Measurements from ENCODE around the gene RNASE3.
"Not testable (repeated sequence)": the region's sequence is repeated elsewhere in the genome, so short reads cannot be mapped to it uniquely, and the experiment has no call there.

RNASE3 gene

GRCh38 chr14:20891126-20891825 lies at the start of gene RNASE3:
Gene RNASE3, plus strand, starts transcription at chr14:20891385. Its CDS starts 302 bp downstream, at chr14:20891687.
- H3K27me3 ChIP-seq (ENCODE audit: insufficient read depth, low read length); H4K20me1 ChIP-seq (ENCODE audit: insufficient read depth, low read length); H3F3A ChIP-seq (ENCODE audit: insufficient read depth, low read length); H3K36me3 ChIP-seq (ENCODE audit: insufficient read depth, low read length); H3K4me2 ChIP-seq (ENCODE audit: low read length); H3K79me2 ChIP-seq (ENCODE audit: insufficient read depth, low read length); H3K4me1 ChIP-seq (ENCODE audit: insufficient read depth, low read length, severe bottlenecking); H3K9me2 ChIP-seq (ENCODE audit: low read depth, low read length); H2AFZ ChIP-seq (ENCODE audit: low read length); H3K4me3 ChIP-seq (ENCODE audit: low read depth, low read length, poor library complexity, severe bottlenecking); H3K9ac ChIP-seq (ENCODE audit: low read length); H3K27ac ChIP-seq (ENCODE audit: low read depth, low read length, poor library complexity, severe bottlenecking); H3K9me3 ChIP-seq (ENCODE audit: low read length): not testable (repeated sequence)

GRCh38 chr14:20846560-20846959 lies 44.6 kb upstream of the RNASE3 start:
- Histone ChIP-seq H3K4me1 (ENCODE audit: insufficient read depth, low read length, severe bottlenecking) (no peaks in the 10 kb centered on the region), H2AFZ (ENCODE audit: low read length) (no peak overlapping the region), H3K4me2 (ENCODE audit: low read length) (no peak overlapping the region), H3K27ac (ENCODE audit: low read depth, low read length, poor library complexity, severe bottlenecking) (no peak overlapping the region), H3K27me3 (ENCODE audit: insufficient read depth, low read length) (no peaks in the 10 kb centered on the region), H3K4me3 (ENCODE audit: low read depth, low read length, poor library complexity, severe bottlenecking) (no peak overlapping the region), H3K9ac (ENCODE audit: low read length) (no peak overlapping the region), H3F3A (ENCODE audit: insufficient read depth, low read length) (no peaks in the 10 kb centered on the region), H4K20me1 (ENCODE audit: insufficient read depth, low read length) (no peaks in the 10 kb centered on the region), H3K9me2 (ENCODE audit: low read depth, low read length) (no peaks in the 10 kb centered on the region), H3K79me2 (ENCODE audit: insufficient read depth, low read length) (no peaks in the 10 kb centered on the region), H3K9me3 (ENCODE audit: low read length) (no peaks in the 10 kb centered on the region), H3K36me3 (ENCODE audit: insufficient read depth, low read length) (no peaks in the 10 kb centered on the region)
- no peak for TF ChIP-seq CTCF (IDR thresholded peaks at IDR 0.05; ENCODE audit: low read length)
- no peak for TF ChIP-seq EZH2 (IDR thresholded peaks at IDR 0.05; ENCODE audit: borderline replicate concordance, low read length)

GRCh38 chr14:20848316-20848954 lies 42.8 kb upstream of the RNASE3 start:
- H3K79me2 ChIP-seq (ENCODE audit: insufficient read depth, low read length) = no peaks in the 10 kb centered on the region
- H3K9me2 ChIP-seq (ENCODE audit: low read depth, low read length) = no peaks in the 10 kb centered on the region
- H3K4me2 ChIP-seq (ENCODE audit: low read length) = no peak overlapping the region
- no peak overlapping the region for H2AFZ ChIP-seq (ENCODE audit: low read length)
- no peak overlapping the region for H3K9ac ChIP-seq (ENCODE audit: low read length)
- H3K4me3 ChIP-seq (ENCODE audit: low read depth, low read length, poor library complexity, severe bottlenecking) = no peak overlapping the region
- no peaks in the 10 kb centered on the region for H3F3A ChIP-seq (ENCODE audit: insufficient read depth, low read length)
- no peaks in the 10 kb centered on the region for H3K9me3 ChIP-seq (ENCODE audit: low read length)
- no peaks in the 10 kb centered on the region for H3K27me3 ChIP-seq (ENCODE audit: insufficient read depth, low read length)
- H3K36me3 ChIP-seq (ENCODE audit: insufficient read depth, low read length) = no peaks in the 10 kb centered on the region
- no peaks in the 10 kb centered on the region for H3K4me1 ChIP-seq (ENCODE audit: insufficient read depth, low read length, severe bottlenecking)
- no peak overlapping the region for H3K27ac ChIP-seq (ENCODE audit: low read depth, low read length, poor library complexity, severe bottlenecking)
- TF ChIP-seq CTCF (IDR thresholded peaks at IDR 0.05; ENCODE audit: low read length) (no peak), EZH2 (IDR thresholded peaks at IDR 0.05; ENCODE audit: borderline replicate concordance, low read length) (no peak)
- H4K20me1 ChIP-seq (ENCODE audit: insufficient read depth, low read length) = no peaks in the 10 kb centered on the region

Data from OCI-LY1 (cell line).